ENCODE results near the gene SYNE2.
"Not testable (repeated sequence)": the region's sequence is repeated elsewhere in the genome, so short reads cannot be mapped to it uniquely, and the experiment has no call there.

Gene SYNE2

DNA sequence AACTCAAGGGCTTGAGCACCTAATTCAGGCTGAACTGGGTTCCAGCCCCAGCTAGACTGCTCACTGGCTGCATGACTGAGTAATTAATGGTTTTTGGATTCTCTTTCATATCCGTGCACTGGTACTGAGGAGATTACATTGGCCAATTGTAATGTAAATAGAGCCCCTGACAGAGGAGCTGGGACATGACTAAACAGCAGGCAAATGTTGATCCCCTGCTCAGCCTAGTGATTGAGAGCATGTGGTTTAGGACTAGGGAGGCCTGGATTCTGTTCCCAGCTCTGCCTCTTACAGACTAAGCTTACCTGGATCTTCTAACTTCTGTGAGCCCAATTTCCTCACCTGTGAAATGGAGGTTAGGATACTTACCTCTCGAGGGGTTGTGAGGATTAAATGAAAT is 237.1 kb downstream of the SYNE2 start:
- no peak for DNase-seq

- no peak for DNase-seq
Observed at GRCh38 chr14:64091217-64091616, 238.4 kb downstream of the SYNE2 start.

- no peak for DNase-seq
Observed at GRCh38 chr14:64092338-64092737, 239.5 kb downstream of the SYNE2 start.

- DNase-seq: no peak
Observed at GRCh38 chr14:64092940-64093339, 240.1 kb downstream of the SYNE2 start.

GRCh38 chr14:64095620-64096019 is 242.8 kb downstream of the SYNE2 start:
- no peak for DNase-seq

DNA sequence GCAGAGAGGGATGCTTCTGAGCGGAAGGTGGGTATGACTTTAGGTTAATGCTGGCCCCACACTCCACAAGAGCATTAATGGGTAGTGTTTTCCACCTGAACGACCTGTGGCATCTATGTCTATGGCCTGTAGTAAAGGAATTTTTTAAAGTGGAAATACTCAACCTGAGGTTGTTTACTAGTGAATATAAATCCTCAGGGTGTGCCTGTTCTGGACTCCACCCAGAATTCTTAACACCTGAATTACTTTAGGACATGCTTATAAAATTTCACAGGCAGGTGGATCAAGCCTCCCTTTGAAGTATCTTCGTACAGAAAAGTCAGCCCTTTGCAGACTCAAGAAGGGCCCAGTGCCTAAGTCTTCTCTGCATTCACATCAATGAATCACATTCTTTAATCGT is 245.3 kb downstream of the SYNE2 start:
- DNase-seq: no peak

GRCh38 chr14:64107438-64107837 is 254.6 kb downstream of the SYNE2 start:
- DNase-seq: no peak

GRCh38 chr14:64109819-64110554 is 257.2 kb downstream of the SYNE2 start:
- DNase-seq: no peak

GRCh38 chr14:64110802-64111201 is 258.0 kb downstream of the SYNE2 start:
- DNase-seq: no peak

- no peak for DNase-seq
Observed at GRCh38 chr14:64112867-64113678, 260.3 kb downstream of the SYNE2 start.

DNA sequence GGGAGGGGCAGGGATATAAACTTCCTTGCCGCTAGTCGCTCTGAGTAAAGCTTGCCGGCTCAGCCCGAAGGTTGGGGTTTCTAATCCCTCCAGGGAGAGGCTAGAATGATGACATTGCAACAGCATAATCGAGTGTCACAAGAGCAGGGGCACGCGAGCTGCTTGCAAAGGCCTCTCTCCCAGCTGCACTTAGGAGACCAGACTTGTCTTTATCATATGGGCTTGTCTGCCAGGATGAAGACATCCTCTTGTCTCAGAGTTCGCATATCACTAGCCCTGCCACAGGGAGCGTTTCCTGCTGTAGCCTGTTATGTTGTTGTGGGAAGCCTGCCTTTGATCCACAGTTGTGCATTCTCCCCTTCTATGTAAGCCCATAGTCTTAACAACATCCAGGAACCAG is 261.4 kb downstream of the SYNE2 start:
- DNase-seq: no peak

DNA sequence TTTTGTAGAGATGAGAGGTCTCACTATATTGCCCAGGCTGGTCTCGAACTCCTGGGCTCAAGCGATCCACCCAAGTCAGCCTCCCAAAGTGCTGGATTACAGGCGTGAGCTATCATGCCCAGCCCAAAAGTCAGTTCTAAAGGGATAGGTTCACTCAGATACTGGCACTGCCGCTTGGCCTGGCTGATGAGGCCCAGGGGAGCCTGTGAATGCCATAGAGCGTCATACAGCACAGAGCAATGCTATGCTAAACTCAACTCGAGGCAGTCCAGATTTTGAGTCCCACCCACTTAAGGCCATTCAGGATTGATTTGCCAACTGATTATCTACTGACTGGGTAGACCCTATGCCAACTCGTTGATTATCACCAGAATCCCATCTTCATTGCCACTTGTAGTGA is 262.0 kb downstream of the SYNE2 start:
- no peak for DNase-seq

DNA sequence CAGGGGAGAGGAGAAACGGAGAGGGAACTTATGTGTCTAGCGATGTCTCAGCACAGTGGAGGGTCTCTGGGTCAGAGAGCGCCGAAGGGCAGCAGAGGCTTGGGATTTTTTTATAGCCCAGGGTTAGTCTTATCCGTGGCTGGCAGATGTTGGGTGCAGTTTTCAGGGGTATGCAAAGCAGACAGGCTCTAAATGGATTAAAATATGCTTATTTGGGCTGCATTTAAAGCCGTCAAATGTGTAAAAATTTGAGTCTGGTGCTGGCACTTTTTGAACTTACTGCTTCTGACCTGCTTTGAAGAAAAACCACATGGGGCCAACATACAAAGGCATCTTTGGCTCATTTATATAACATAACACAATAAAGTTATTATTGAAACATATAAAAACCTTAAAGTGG is 262.6 kb downstream of the SYNE2 start:
- no peak for DNase-seq

DNA sequence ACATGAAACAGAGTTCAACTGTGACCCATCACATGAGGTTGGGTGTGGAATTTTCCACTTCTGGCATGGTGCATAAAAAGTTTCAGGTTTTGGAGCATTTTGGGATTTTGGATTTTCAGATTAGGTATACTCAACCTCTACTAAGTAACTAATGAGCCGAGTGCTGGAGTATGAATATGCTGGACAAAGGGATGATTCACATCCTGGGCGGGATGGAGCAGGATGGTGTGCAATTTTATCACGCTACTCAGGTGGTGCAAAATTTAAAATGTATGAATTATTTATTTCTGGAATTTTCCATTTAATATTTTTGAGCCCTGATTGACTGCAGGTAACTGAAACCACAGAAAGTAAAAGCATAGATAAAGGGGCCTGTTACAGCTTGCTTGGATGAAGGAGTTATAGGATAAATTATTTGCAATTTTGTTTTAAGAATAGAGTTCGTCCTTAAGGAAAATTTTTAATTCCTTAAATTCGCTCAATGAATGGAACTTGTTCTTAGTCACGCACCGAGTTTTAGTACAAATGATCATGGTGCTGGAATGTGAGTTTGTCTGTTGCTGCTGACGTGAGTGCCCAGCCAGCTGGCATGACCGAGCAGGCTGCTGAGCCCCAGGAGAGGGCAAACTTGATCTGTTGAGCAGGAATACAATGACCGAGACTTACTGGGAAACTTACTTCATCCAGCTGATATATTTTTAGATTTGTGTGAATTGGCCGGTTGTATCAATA is 265.0 kb downstream of the SYNE2 start:
- DNase-seq: no peak

DNA sequence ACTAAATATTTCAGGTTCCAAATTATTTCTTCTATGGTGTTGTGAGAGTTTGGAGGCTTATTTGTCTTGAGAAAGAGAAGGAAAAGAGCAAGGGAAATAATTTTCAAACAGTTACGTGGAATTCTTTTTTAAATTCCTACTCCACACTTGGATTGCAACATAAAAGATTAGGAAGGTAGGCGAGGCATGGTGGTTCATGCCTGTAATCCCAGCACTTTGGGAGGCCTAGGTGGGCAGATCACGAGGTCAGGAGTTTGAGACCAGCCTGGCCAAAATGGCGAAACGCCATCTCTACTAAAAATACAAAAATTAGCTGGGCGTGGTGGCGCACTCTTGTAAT is 265.6 kb downstream of the SYNE2 start:
- DNase-seq: not testable (repeated sequence)

DNA sequence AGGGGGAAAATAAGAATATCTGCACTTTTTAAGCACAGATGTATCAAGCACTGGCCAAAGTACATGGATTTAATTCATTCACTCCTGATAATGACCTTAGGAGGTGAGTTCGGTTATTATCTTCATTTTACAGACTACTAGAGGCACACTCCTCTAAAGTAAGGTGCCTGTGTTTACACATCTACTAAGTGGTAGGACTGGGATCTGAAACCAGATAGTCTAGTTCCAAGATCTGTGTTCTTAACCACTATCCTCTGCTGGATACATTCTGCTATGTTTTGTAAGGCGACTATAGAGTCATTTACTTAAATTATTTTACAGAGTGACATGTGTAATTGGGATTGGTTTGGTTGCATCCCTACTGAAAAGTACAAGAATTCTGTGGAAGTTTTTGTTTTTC is 266.1 kb downstream of the SYNE2 start:
- no peak for DNase-seq

GRCh38 chr14:64119500-64119899 is 266.7 kb downstream of the SYNE2 start:
- DNase-seq: no peak

DNA sequence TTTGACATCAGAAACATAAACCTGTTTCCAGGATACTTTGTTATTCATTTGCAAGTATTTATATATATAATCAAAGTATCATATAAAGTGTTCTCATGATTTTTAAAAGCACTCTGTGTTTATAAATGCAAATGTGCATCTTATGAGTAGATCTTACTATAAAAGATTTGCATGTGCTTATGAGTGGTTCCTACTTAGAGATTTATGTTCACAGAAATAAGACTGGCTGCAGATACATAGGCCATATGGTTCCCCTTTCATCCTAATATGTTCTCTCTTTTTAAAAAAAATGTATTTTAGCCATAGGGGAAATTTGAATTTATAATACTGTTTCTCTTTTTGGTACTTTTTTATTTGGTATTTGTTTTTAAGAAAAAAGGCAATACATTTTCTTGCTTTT is 267.2 kb downstream of the SYNE2 start:
- DNase-seq: no peak

DNA sequence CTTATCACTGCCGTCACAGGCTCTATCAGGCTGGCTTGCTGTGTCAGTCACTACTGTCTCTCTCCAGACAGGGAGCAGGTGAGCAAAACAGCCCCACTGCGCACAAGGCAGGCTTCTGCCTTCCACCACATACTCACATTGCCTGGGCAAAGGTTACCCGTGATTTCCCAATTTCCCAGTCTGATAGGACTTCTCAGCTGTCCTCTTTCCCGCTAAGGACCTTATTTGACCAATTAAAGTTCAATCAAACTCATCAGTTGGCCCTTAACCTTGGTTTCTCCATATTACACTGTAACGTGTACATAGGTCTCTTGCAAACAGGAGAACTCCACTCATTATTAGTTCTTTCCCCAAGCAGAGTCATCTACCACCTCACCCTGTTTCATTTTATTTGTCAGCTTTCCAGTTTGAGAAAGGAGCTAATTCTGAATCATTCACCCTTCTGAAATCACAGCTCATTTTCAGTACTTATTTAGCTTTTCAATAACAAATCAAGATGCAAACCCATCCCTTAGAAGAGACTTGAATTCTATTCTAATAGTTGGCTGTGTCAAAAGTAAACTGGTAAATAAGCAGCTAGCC is 270.5 kb downstream of the SYNE2 start:
- no peak for DNase-seq

- DNase-seq: no peak
Observed at GRCh38 chr14:64125270-64125669, 272.5 kb downstream of the SYNE2 start.

- no peak for DNase-seq
Observed at GRCh38 chr14:64126548-64126947, 273.7 kb downstream of the SYNE2 start.

DNA sequence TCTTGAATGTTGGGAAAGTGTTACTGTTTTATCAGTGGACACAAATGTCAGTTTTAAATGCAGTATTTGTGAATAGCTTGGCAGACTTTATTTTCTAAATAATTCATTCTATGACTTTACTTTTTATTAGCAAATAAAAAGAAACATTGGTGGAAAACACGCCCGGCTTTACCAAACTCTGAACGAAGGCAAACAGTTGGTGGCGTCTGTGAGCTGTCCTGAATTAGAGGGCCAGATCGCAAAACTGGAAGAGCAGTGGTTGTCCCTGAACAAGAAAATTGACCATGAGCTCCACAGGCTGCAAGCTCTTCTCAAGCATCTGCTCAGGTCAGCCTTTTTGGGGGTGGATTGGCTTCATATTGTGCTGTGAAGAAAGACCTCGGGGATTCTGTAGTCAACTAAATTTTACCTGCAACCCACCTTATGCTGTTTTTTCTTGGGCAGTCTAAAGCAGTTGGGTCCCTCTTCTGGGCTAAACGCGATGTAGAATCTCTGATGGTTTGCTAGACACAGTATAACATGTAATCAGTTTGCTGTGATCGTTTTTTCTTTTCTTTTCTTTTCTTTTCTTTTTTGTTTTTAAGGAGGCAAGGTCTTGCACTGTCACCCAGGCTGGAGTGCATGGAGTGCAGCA is 285.0 kb downstream of the SYNE2 start:
- DNase-seq: no peak

Data from NCI-H187 (cell line).